Thyroid gland (tissue), 4 donors: Measurements from ENCODE around the gene ELAVL2.

ENCODE experiments used
- POLR2A ChIP-seq, 2 donors: fragments of 450-650 bp; IDR thresholded peaks; one replicate each; pipeline ENCODE4 v1.6.1; 2017; ENCODE audit warnings: antibody characterized with exemption in 2 of 2, mild to moderate bottlenecking in 2 of 2, moderate library complexity in 1 of 2
- TF ChIP-seq, protein P1 (sequence below), 6 experiments: fragments of 200-600 bp in 3 of 6; fragments of 450-650 bp in 3 of 6; sonication (generic) in 3 of 6; IDR thresholded peaks; one replicate each; pipeline ENCODE4 v1.5.1; 2016 to 2019; ENCODE audit warnings: antibody characterized with exemption in 6 of 6, mild to moderate bottlenecking in 2 of 6, inconsistent platforms in 1 of 6, moderate library complexity in 1 of 6

DNA sequence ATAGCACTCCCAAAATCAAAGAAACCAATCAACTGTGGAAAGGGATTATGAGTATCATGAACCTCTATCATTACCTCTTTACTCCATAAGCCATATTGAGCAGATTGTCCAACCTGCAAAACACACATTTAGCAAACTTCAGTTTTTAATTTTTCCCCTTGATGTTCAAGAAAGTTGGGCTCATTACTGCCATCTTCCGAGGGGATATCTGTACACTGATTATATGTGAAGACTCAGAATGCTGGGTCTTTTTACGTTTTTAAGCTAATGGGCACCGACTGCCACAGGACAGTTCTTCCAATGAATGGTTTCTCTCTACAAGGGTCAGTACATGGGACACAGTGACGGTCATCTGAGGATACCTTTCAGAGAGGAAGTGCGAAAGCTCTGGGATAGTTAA is 132.7 kb downstream of the ELAVL2 start:
- TF ChIP-seq POLR2A (IDR thresholded peaks at IDR 0.05): no peak
- TF ChIP-seq, protein P1, sequence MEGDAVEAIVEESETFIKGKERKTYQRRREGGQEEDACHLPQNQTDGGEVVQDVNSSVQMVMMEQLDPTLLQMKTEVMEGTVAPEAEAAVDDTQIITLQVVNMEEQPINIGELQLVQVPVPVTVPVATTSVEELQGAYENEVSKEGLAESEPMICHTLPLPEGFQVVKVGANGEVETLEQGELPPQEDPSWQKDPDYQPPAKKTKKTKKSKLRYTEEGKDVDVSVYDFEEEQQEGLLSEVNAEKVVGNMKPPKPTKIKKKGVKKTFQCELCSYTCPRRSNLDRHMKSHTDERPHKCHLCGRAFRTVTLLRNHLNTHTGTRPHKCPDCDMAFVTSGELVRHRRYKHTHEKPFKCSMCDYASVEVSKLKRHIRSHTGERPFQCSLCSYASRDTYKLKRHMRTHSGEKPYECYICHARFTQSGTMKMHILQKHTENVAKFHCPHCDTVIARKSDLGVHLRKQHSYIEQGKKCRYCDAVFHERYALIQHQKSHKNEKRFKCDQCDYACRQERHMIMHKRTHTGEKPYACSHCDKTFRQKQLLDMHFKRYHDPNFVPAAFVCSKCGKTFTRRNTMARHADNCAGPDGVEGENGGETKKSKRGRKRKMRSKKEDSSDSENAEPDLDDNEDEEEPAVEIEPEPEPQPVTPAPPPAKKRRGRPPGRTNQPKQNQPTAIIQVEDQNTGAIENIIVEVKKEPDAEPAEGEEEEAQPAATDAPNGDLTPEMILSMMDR (IDR thresholded peaks at IDR 0.05): no peak
